Peyer's patch (tissue), 4 donors: ENCODE results near the gene ISG20L2. TPM values are rescaled to one million over a fixed set of nuclear protein-coding genes. Genes with fewer than 3 reads are reported as not detected.

Experiments used
- DNase-seq, 3 donors: peaks; one replicate each; pipeline ENCODE4 v3.0.0-alpha.2; 2017 to 2019
- H3K27ac ChIP-seq, 4 donors: fragments of 200-600 bp; sonication (generic); one replicate each; pipeline ENCODE4 v1.5.1; 2016 to 2019
- H3K27me3 ChIP-seq, 2 donors: fragments of 200-600 bp; sonication (generic); one replicate each; pipeline ENCODE4 v1.5.1; 2019
- H3K36me3 ChIP-seq, 3 donors: fragments of 200-600 bp; sonication (generic); one replicate each; pipeline ENCODE4 v1.5.1; 2016 to 2019
- H3K4me1 ChIP-seq, 4 donors: fragments of 200-600 bp; sonication (generic); one replicate each; pipeline ENCODE4 v1.5.1; 2016 to 2019
- H3K4me3 ChIP-seq, 4 donors: fragments of 200-600 bp; sonication (generic); 1 replicate in 3 of 4; 2 replicates in 1 of 4; pipeline ENCODE4 v1.5.1; 2016 to 2019; ENCODE audit warnings: mild to moderate bottlenecking in 1 of 4
- H3K9me3 ChIP-seq, 4 donors: fragments of 200-600 bp; sonication (generic); one replicate each; pipeline ENCODE4 v1.5.1; 2016 to 2019; ENCODE audit warnings: mild to moderate bottlenecking in 1 of 4
- POLR2A ChIP-seq, 2 donors: fragments of 450-650 bp; IDR thresholded peaks; one replicate each; pipeline ENCODE4 v1.5.1; 2017; ENCODE audit warnings: antibody characterized with exemption in 2 of 2, mild to moderate bottlenecking in 2 of 2, moderate library complexity in 2 of 2
- total RNA-seq, 4 donors: library from RNA; depleted of rRNA; stranded (reverse); fragments of >200 nt; gene quantifications; one replicate each; pipeline ENCODE4 v1.1.0, GENCODE V29; 2016
- TF ChIP-seq, protein P1 (sequence below), 6 experiments: fragments of 450-650 bp in 4 of 6; fragments of 200-600 bp in 2 of 6; sonication (generic) in 1 of 6; IDR thresholded peaks; one replicate each; pipeline ENCODE4 v1.5.1; 2017 to 2019; ENCODE audit warnings: antibody characterized with exemption in 6 of 6, mild to moderate bottlenecking in 3 of 6, moderate library complexity in 1 of 6

The ISG20L2 gene
- total RNA-seq, 4 donors from 2014 or later, result 22.4 to 47.2 (median 27.9) TPM

DNA sequence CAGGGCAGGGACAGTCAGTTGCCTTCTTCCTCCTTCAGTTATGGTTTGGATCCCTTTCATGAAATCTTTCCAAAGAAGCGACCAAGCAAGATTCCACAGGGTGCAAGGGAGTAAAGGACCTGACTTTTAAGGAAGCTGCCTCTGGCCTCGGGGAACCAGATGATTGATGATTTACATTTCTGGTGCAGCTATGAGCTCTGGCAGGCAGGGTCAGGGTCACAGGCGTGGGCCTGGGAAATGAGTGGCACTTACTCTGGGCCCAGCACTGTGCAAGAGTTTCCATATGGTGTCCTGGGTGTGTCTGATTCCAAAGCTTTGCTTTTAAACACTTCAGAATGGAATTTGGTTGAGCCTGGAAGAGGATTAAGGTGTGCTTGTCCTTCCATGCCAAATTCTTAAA is 15.9 kb downstream of the ISG20L2 start:
- Histone ChIP-seq H3K27ac (no peak overlapping the region), H3K9me3 (no peaks in the 10 kb centered on the region), H3K4me3 (no peak overlapping the region), H3K27me3 (no peaks in the 10 kb centered on the region), H3K4me1 (peaks cover 0 to 16% (median 0%) of the 10 kb centered on the region in 4 donors), H3K36me3 (no peaks in the 10 kb centered on the region)
- no peak for TF ChIP-seq POLR2A (IDR thresholded peaks at IDR 0.05)
- TF ChIP-seq, protein P1, sequence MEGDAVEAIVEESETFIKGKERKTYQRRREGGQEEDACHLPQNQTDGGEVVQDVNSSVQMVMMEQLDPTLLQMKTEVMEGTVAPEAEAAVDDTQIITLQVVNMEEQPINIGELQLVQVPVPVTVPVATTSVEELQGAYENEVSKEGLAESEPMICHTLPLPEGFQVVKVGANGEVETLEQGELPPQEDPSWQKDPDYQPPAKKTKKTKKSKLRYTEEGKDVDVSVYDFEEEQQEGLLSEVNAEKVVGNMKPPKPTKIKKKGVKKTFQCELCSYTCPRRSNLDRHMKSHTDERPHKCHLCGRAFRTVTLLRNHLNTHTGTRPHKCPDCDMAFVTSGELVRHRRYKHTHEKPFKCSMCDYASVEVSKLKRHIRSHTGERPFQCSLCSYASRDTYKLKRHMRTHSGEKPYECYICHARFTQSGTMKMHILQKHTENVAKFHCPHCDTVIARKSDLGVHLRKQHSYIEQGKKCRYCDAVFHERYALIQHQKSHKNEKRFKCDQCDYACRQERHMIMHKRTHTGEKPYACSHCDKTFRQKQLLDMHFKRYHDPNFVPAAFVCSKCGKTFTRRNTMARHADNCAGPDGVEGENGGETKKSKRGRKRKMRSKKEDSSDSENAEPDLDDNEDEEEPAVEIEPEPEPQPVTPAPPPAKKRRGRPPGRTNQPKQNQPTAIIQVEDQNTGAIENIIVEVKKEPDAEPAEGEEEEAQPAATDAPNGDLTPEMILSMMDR (IDR thresholded peaks at IDR 0.05), result no peak
- no peak for DNase-seq

DNA sequence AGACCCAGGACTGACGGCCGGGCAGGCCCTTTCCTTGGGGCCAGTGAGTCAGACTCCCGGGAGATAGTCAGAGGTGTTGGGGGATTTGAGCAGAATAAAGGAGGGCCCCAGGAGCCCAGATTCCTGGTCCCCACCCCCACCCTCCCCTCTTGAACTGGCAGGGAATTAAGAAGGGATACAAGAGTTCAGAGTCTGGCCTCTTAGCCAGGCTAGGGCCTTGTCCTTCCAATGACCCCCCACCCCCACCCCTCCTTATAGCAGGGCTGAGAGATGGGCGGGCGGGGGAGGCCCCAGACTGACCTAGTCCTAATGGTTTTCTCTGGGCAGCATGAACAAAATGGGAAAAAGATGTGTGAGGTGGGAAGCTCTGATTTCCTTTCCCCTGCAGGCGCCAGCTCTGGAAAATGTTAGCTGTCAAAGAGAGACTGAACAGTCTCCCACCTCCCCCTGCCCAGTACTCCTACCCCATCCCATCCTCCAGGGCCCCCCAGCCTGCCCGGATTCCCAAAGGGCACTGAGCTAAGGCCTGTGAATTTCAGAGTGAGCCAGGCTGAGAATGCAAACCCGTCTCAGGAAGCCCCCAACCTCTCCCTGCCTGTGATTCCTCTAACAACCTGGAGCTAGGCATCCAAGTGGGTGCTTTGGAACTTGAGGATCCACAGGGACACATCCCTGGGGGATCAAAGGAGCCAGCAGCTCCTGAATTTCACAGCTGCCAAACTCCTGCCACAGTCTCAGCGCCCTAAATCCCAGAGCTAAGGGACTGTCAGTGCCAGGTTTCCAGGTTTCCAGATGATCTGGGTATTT is 17.4 kb downstream of the ISG20L2 start:
- DNase-seq, result no peak
- TF ChIP-seq POLR2A (IDR thresholded peaks at IDR 0.05), result no peak
- TF ChIP-seq, protein P1 (IDR thresholded peaks at IDR 0.05), result no peak
- H3K36me3 ChIP-seq, result no peaks in the 10 kb centered on the region
- H3K9me3 ChIP-seq, result no peaks in the 10 kb centered on the region
- H3K4me1 ChIP-seq, result peaks cover 0 to 24% (median 5%) of the 10 kb centered on the region in 4 donors
- no peak overlapping the region for H3K27ac ChIP-seq
- H3K27me3 ChIP-seq, result no peaks in the 10 kb centered on the region
- H3K4me3 ChIP-seq, result no peak overlapping the region

DNA sequence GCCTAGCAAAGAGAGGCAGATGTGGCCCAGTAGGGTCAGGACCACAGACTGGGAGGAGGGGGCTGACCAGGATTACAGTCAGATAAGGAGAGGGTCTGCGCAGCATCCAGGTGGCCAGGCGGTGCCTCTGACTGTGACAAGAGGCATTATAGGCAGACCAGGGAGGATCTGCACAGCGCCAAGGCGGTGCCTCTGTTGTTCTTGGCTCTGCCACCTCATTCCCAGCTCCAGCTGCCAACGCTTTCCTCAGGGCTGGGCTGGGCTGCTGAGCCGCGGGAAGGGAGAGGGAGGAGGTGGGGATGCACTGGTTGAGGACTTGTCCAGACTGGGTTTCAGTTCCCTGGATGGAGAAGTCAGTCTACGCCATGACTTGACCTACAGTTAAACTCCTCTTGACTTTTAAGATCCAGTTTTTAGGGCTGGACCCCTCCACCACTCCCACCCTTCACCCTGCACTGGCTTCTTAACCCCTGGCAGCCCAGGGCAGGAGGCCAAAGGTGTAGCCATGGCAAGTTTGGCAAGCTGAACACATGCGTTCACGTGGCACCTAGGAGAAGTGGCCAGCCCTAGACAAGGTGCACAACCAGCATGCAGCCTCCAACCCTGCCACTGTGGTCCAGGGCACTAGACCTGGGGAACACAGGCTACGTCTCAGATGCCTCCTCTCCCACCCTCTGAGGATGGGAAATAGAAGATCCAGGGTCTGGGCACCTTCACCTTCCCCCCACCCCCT is 18.6 kb downstream of the ISG20L2 start:
- TF ChIP-seq POLR2A (IDR thresholded peaks at IDR 0.05), result no peak
- TF ChIP-seq, protein P1 (IDR thresholded peaks at IDR 0.05), result no peak
- no peak overlapping the region for H3K4me3 ChIP-seq
- H3K27ac ChIP-seq, result no peak overlapping the region
- peaks cover 7 to 37% (median 16%) of the 10 kb centered on the region in 4 donors for H3K4me1 ChIP-seq
- no peak for DNase-seq
- H3K9me3 ChIP-seq, result no peaks in the 10 kb centered on the region
- H3K27me3 ChIP-seq, result no peaks in the 10 kb centered on the region
- H3K36me3 ChIP-seq, result no peaks in the 10 kb centered on the region

DNA sequence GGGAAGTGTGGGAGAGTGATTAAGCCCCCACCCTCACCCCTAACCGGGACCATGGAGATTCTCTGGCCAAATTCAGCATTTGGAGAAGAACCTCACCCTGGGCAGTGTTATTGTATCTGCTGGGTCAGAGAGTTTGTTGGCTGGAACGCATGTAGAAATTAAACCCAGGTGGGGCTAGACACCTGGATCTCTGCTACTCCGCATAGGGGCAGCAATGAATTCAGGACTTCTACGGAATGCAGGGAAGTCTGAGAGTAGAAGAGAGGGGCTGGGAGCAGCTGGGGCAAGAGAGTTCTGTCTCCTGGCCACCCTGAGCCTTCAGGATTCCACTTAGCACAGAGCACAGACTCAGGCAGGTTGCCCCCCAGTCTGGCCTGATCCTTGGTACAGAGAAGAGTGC is 19.5 kb downstream of the ISG20L2 start:
- H3K36me3 ChIP-seq, result no peaks in the 10 kb centered on the region
- no peak for DNase-seq
- no peak overlapping the region for H3K4me3 ChIP-seq
- H3K9me3 ChIP-seq, result no peaks in the 10 kb centered on the region
- TF ChIP-seq POLR2A (IDR thresholded peaks at IDR 0.05), result no peak
- TF ChIP-seq, protein P1 (IDR thresholded peaks at IDR 0.05), result no peak
- no peak overlapping the region for H3K27ac ChIP-seq
- H3K4me1 ChIP-seq, result peaks cover 7 to 42% (median 22%) of the 10 kb centered on the region in 4 donors
- no peaks in the 10 kb centered on the region for H3K27me3 ChIP-seq

DNA sequence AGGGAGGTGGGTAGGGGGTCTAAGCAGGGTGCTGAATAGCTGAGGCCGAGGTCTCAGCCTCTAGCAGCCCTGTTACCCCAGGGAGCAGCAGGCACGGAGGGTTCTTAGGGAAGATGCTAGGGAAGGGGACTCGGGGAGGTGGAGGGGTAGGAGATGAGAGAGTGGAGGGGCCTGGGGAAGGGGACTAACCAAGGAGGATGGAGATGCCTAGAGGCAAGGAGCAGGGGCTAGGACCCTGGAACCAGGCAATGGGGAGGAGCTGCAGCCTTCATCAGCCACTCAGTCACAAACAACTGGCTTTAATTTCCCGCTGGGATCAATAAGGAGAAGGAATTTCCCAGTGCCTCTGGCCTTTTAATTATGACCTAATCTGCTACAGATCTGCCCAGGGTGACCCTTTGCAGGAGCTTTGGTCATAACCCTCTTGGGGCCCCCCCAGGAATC is 20.3 kb downstream of the ISG20L2 start:
- no peak overlapping the region for H3K27ac ChIP-seq
- H3K36me3 ChIP-seq, result no peaks in the 10 kb centered on the region
- no peaks in the 10 kb centered on the region for H3K9me3 ChIP-seq
- no peak for DNase-seq
- TF ChIP-seq, protein P1 (IDR thresholded peaks at IDR 0.05), result no peak
- TF ChIP-seq POLR2A (IDR thresholded peaks at IDR 0.05), result no peak
- no peak overlapping the region for H3K4me3 ChIP-seq
- peaks cover 7 to 42% (median 22%) of the 10 kb centered on the region in 4 donors for H3K4me1 ChIP-seq
- H3K27me3 ChIP-seq, result no peaks in the 10 kb centered on the region
